OCI-LY7 (cell line): ENCODE data around the gene SIRPB1. TPM values are rescaled to one million over a fixed set of nuclear protein-coding genes. Genes with fewer than 3 reads are reported as not detected.

Experiments
- BruUV-seq: library from RNA; stranded (reverse); fragments of 400-500 nt; replicated peaks from 2 replicates; lab custom pipeline; 2021; lab: Mats Ljungman, UMichigan
- CTCF ChIA-PET: fragments of 300-600 bp; sonication (Branson Sonifier 250); formaldehyde crosslinking; loops from one replicate; lab custom pipeline; 2022; ENCODE audit warnings: antibody characterized with exemption; ENCODE audit not compliant: unreplicated experiment; lab: Charles Lee
- POLR2A ChIA-PET: fragments of 300-600 bp; sonication (Branson Sonifier 250); formaldehyde crosslinking; loops from one replicate; lab custom pipeline; 2022; ENCODE audit warnings: antibody characterized with exemption; lab: Charles Lee
- DNase-seq: peaks from one replicate; pipeline ENCODE4 v3.0.0-alpha.2; 2015; ENCODE audit warnings: low spot score
- H2AFZ ChIP-seq: fragments of 200-600 bp; sonication (generic), shearing (Covaris generic); 2 replicates; pipeline ENCODE4 v1.6.1; 2014; ENCODE audit warnings: mild to moderate bottlenecking, antibody characterized with exemption, low read length, moderate library complexity
- H3K27ac ChIP-seq: fragments of 200-600 bp; sonication (generic); 2 replicates; pipeline ENCODE4 v1.5.1; 2014; ENCODE audit warnings: mixed run types, low read depth, mild to moderate bottlenecking, moderate library complexity, low read length, inconsistent platforms; ENCODE audit not compliant: poor library complexity, severe bottlenecking
- H3K36me3 ChIP-seq: fragments of 200-600 bp; sonication (generic); 2 replicates; pipeline ENCODE4 v1.6.1; 2014; ENCODE audit warnings: mild to moderate bottlenecking, antibody characterized with exemption, low read length, moderate library complexity, mixed read lengths; ENCODE audit not compliant: insufficient read depth
- H3K4me1 ChIP-seq: fragments of 200-600 bp; sonication (generic); 2 replicates; pipeline ENCODE4 v1.5.1; 2014; ENCODE audit warnings: mild to moderate bottlenecking, low read length; ENCODE audit not compliant: insufficient read depth, poor library complexity, severe bottlenecking
- H3K4me2 ChIP-seq: fragments of 200-600 bp; sonication (generic); 2 replicates; pipeline ENCODE4 v1.6.1; 2014; ENCODE audit warnings: mild to moderate bottlenecking, low read length
- H3K4me3 ChIP-seq: fragments of 200-600 bp; sonication (generic); 2 replicates; pipeline ENCODE4 v1.5.1; 2014; ENCODE audit warnings: mild to moderate bottlenecking, low read depth, low read length; ENCODE audit not compliant: poor library complexity, severe bottlenecking
- H3K79me2 ChIP-seq: fragments of 200-600 bp; sonication (generic); 2 replicates; pipeline ENCODE4 v1.6.1; 2016; ENCODE audit warnings: low read depth, mild to moderate bottlenecking, low read length, moderate library complexity, mixed read lengths; ENCODE audit not compliant: insufficient read depth
- H3K9me2 ChIP-seq: fragments of 200-600 bp; sonication (generic); 2 replicates; pipeline ENCODE4 v1.6.1; 2016; ENCODE audit warnings: mild to moderate bottlenecking, low read length, mixed read lengths; ENCODE audit not compliant: insufficient read depth
- H3K9me3 ChIP-seq: fragments of 200-600 bp; sonication (generic); 2 replicates; pipeline ENCODE4 v1.6.1; 2014; ENCODE audit warnings: mild to moderate bottlenecking, mixed run types, low read length, mixed read lengths
- H4K20me1 ChIP-seq: fragments of 200-600 bp; sonication (generic); 2 replicates; pipeline ENCODE4 v1.6.1; 2014; ENCODE audit warnings: mild to moderate bottlenecking, antibody characterized with exemption, low read length, moderate library complexity, mixed read lengths; ENCODE audit not compliant: insufficient read depth
- EZH2phosphoT487 ChIP-seq: fragments of 200-600 bp; sonication (generic); IDR thresholded peaks from 2 replicates; pipeline ENCODE4 v1.6.1; 2018; ENCODE audit warnings: low read depth, borderline replicate concordance, mild to moderate bottlenecking, mixed run types, antibody characterized with exemption, low read length, moderate library complexity, mixed read lengths
- intact Hi-C: fragments of 100-400 bp; cut with micrococcal nuclease; formaldehyde crosslinking; loops from one replicate; pipeline ENCODE4 v1.10.0; 2022; ENCODE audit not compliant: unreplicated experiment
- total RNA-seq, 2 experiments: library from RNA; depleted of rRNA in 1 of 2; stranded (reverse); fragments of >200 nt in 1 of 2; shearing (Covaris generic) in 1 of 2; gene quantifications; 2 replicates each; pipeline ENCODE4 v1.2.3, GENCODE V29; 2014 to 2022
- TF ChIP-seq, protein P1 (sequence below): fragments of 200-600 bp; sonication (generic); conservative IDR thresholded peaks from 2 replicates; pipeline ENCODE4 v1.5.1; 2014; ENCODE audit warnings: mild to moderate bottlenecking, antibody characterized with exemption, low read length, moderate library complexity, mixed read lengths

SIRPB1 gene
- total RNA-seq, 2 experiments from 2014 or later, result not detected

- H2AFZ ChIP-seq, result no peak overlapping the region
- H4K20me1 ChIP-seq, result no peaks in the 10 kb centered on the region
- H3K27ac ChIP-seq, result no peak overlapping the region
- H3K4me2 ChIP-seq, result no peak overlapping the region
- no peaks in the 10 kb centered on the region for H3K79me2 ChIP-seq
- TF ChIP-seq, protein P1, sequence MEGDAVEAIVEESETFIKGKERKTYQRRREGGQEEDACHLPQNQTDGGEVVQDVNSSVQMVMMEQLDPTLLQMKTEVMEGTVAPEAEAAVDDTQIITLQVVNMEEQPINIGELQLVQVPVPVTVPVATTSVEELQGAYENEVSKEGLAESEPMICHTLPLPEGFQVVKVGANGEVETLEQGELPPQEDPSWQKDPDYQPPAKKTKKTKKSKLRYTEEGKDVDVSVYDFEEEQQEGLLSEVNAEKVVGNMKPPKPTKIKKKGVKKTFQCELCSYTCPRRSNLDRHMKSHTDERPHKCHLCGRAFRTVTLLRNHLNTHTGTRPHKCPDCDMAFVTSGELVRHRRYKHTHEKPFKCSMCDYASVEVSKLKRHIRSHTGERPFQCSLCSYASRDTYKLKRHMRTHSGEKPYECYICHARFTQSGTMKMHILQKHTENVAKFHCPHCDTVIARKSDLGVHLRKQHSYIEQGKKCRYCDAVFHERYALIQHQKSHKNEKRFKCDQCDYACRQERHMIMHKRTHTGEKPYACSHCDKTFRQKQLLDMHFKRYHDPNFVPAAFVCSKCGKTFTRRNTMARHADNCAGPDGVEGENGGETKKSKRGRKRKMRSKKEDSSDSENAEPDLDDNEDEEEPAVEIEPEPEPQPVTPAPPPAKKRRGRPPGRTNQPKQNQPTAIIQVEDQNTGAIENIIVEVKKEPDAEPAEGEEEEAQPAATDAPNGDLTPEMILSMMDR, result no peak
- TF ChIP-seq EZH2phosphoT487, result no peak
- H3K36me3 ChIP-seq, result no peaks in the 10 kb centered on the region
- no TSS peak for BruUV-seq
- no peaks in the 10 kb centered on the region for H3K4me1 ChIP-seq
- H3K4me3 ChIP-seq, result no peak overlapping the region
- no peaks in the 10 kb centered on the region for H3K9me2 ChIP-seq
- ChIA-PET CTCF (no interaction called here), POLR2A (no interaction called here)
- DNase-seq, result no peak
- no peaks in the 10 kb centered on the region for H3K9me3 ChIP-seq
- intact Hi-C loops, result no loop called here
Observed at GRCh38 chr20:1663917-1664316, 44.1 kb upstream of the SIRPB1 start.

DNA sequence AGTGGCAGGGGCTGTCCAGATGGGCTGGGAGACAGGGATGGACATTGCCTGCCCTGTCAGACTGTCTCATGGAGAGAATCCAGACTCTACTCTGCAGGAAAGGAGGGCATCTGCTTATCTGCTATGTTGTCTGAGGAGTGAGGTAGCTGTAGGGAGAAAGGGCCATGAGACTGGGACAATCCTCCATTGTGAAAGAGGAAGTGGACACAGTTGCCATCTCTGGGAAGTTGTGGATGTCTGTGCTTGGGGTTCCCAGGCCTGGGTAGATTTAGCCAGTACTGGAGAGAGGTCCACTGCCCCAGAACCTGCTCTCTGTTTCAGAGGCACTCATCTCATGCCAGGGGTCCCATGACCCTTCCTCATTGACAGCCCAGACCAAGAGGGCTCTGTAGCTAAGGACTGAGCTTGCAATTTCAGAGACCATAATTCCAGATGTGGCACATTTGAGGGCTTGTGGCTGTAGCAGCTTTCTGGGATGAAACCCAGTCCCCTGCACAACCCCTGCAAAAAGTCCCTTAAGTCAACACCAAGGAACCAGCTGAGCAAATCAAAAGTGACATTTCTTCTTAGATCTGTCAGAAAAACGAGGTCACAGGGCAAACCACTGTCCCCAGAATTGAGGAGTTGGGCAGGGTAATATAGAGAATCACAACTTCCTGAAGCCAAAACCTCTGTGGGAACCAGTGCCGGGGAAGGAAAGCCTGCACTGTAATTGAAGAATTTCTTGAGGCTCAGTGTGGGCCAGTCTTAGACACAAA is 41.9 kb upstream of the SIRPB1 start:
- Histone ChIP-seq H3K27ac (no peak overlapping the region), H3K4me1 (no peaks in the 10 kb centered on the region), H3K9me2 (no peaks in the 10 kb centered on the region), H3K79me2 (no peaks in the 10 kb centered on the region), H4K20me1 (no peaks in the 10 kb centered on the region), H3K4me3 (no peak overlapping the region), H2AFZ (no peak overlapping the region), H3K36me3 (no peaks in the 10 kb centered on the region), H3K4me2 (no peak overlapping the region), H3K9me3 (no peaks in the 10 kb centered on the region)
- CTCF ChIA-PET, result no interaction called here
- BruUV-seq, result no TSS peak
- POLR2A ChIA-PET, result no interaction called here
- DNase-seq, result no peak
- no peak for TF ChIP-seq EZH2phosphoT487
- TF ChIP-seq, protein P1, result no peak
- intact Hi-C loops, result no loop called here

- intact Hi-C loops, result no loop called here
- POLR2A ChIA-PET, result interaction anchor here (1.2 kb wide), 1 partner anchor 10 kb away, joined by 3 read pairs; no protein-coding TSS in a partner anchor
- DNase-seq, result no peak
Observed at GRCh38 chr20:1660246-1660645, 40.4 kb upstream of the SIRPB1 start.

More at GRCh38 chr20:1660246-1660645, 40.4 kb upstream of the SIRPB1 start:
- Histone ChIP-seq H3K4me1 (no peaks in the 10 kb centered on the region), H4K20me1 (no peaks in the 10 kb centered on the region), H3K4me2 (no peak overlapping the region), H3K9me2 (no peaks in the 10 kb centered on the region), H3K4me3 (no peak overlapping the region), H3K9me3 (no peaks in the 10 kb centered on the region), H3K79me2 (no peaks in the 10 kb centered on the region), H2AFZ (no peak overlapping the region), H3K27ac (no peak overlapping the region), H3K36me3 (no peaks in the 10 kb centered on the region)
- TF ChIP-seq EZH2phosphoT487, result no peak
- TF ChIP-seq, protein P1, result no peak
- CTCF ChIA-PET, result no interaction called here
- BruUV-seq, result no TSS peak
